Spleen (tissue), 11 donors: ENCODE results near the gene SLC25A43. TPM values are rescaled to one million over a fixed set of nuclear protein-coding genes. Genes with fewer than 3 reads are reported as not detected.
"Not testable (repeated sequence)": the region's sequence is repeated elsewhere in the genome, so short reads cannot be mapped to it uniquely, and the experiment has no call there.

Experiments
- DNase-seq: peaks from one replicate; pipeline ENCODE4 v3.0.0-alpha.2; 2020
- H3K27ac ChIP-seq, 8 donors: fragments of 200-600 bp; sonication (generic) in 7 of 8; 1 replicate in 4 of 8; 2 replicates in 4 of 8; pipeline versions ENCODE4 v1.5.0 to v1.8.0; 2016 to 2021; ENCODE audit warnings: inconsistent platforms in 4 of 8, mild to moderate bottlenecking in 4 of 8, moderate library complexity in 1 of 8
- H3K27me3 ChIP-seq, 7 donors: fragments of 200-600 bp; sonication (generic) in 6 of 7; replicated peaks in 1 of 7; 1 replicate in 4 of 7; 2 replicates in 3 of 7; pipeline versions ENCODE4 v1.5.0 to v1.8.0; 2016 to 2021; ENCODE audit warnings: inconsistent platforms in 3 of 7, mild to moderate bottlenecking in 1 of 7
- H3K36me3 ChIP-seq, 6 donors: fragments of 200-600 bp; sonication (generic) in 5 of 6; 1 replicate in 4 of 6; 2 replicates in 2 of 6; pipeline versions ENCODE4 v1.5.0 to v1.8.0; 2016 to 2021; ENCODE audit warnings: inconsistent platforms in 2 of 6
- H3K4me1 ChIP-seq, 6 donors: fragments of 200-600 bp; sonication (generic) in 5 of 6; 1 replicate in 3 of 6; 2 replicates in 3 of 6; pipeline versions ENCODE4 v1.5.0 to v1.8.0; 2016 to 2021; ENCODE audit warnings: inconsistent platforms in 3 of 6
- H3K4me3 ChIP-seq, 8 donors: fragments of 200-600 bp; sonication (generic) in 7 of 8; 1 replicate in 4 of 8; 2 replicates in 4 of 8; pipeline versions ENCODE4 v1.5.0 to v1.8.0; 2016 to 2021; ENCODE audit warnings: inconsistent platforms in 4 of 8, mild to moderate bottlenecking in 4 of 8, moderate library complexity in 2 of 8
- H3K9me3 ChIP-seq, 8 donors: fragments of 200-600 bp; sonication (generic) in 7 of 8; 1 replicate in 4 of 8; 2 replicates in 4 of 8; pipeline versions ENCODE4 v1.5.0 to v1.8.0; 2016 to 2021; ENCODE audit warnings: inconsistent platforms in 4 of 8
- POLR2A ChIP-seq, 3 donors: fragments of 450-650 bp; IDR thresholded peaks; one replicate each; pipeline ENCODE4 v1.5.1; 2017; ENCODE audit warnings: antibody characterized with exemption in 3 of 3, mild to moderate bottlenecking in 1 of 3
- POLR2AphosphoS5 ChIP-seq, 3 donors: sonication (generic); formaldehyde crosslinking; IDR thresholded peaks; one replicate each; pipeline ENCODE4 v1.5.1; 2017; ENCODE audit warnings: antibody characterized with exemption in 3 of 3
- WGBS, 5 donors: extraction: QIAGEN DNeasy Blood & Tissue Kit in 3 of 5; methylation state at CpG; one replicate each; pipeline versions ENCODE4 v1.1.5 to v1.1.7; 2013 to 2018; 5-methylcytosine and 5-hydroxymethylcytosine counted together
- intact Hi-C: fragments of 100-400 bp; cut with DNase I; formaldehyde crosslinking; loops from one replicate; pipeline ENCODE4 v1.15.0; 2023; ENCODE audit warnings: low total_unique reads
- polyA plus RNA-seq, 3 donors: library from polyadenylated mRNA; stranded (reverse); fragments of 200-250 nt; gene quantifications; one replicate each; pipeline ENCODE4 v1.2.1, GENCODE V29; 2013
- total RNA-seq, 7 donors: library from RNA; depleted of rRNA in 3 of 7; stranded (reverse); fragments of >200 nt in 3 of 7; fragmentation: NEBNext Ultra II Directional in 4 of 7; extraction: Animal tissue kit (Norgen Biotek cat#: 25700) in 4 of 7; gene quantifications; one replicate each; pipeline versions ENCODE4 v1.1.0 to v1.2.1, GENCODE V29; 2016 to 2021
- TF ChIP-seq, protein P1 (sequence below), 11 experiments: fragments of 200-600 bp in 7 of 11; fragments of 450-650 bp in 4 of 11; sonication (generic) in 4 of 11; IDR thresholded peaks in 8 of 11; conservative IDR thresholded peaks in 3 of 11; 1 replicate in 7 of 11; 2 replicates in 4 of 11; pipeline versions ENCODE4 v1.4.0 to v1.8.0; 2016 to 2021; ENCODE audit warnings: antibody characterized with exemption in 11 of 11, inconsistent platforms in 4 of 11, mild to moderate bottlenecking in 1 of 11
- donor health status: healthy with polysubstance abuse.
- donor health status: DM: no; HTN: no; CAD: no; lungs with moderate emphysema.
- donor health status: DM: no; HTN: no; CAD: no.
- donor health status: Bipolar disorder and iron deficiency.
- donor health status: healthy.
- donor health status: DM: no; HTN: no; CAD: no.
- donor health status: DM: yes; HTN: yes; CAD: no.

SLC25A43 gene
- total and polyA plus RNA-seq, 10 donors = 5.5 to 13.7 (median 9.5) TPM

GRCh38 chrX:119482481-119483480 is 83.6 kb downstream of the SLC25A43 start:
- intact Hi-C loops = no loop called here
- Histone ChIP-seq H3K27me3 (no peaks in the 10 kb centered on the region), H3K9me3 (no peaks in the 10 kb centered on the region), H3K4me3 (peak overlapping the region in 7 of 8 donors; percentile 8 to 67 (median 35)), H3K4me1 (peaks cover 0 to 15% (median 7%) of the 10 kb centered on the region in 6 donors), H3K27ac (peak overlapping the region in 7 of 8 donors; percentile 45 to 78 (median 70)), H3K36me3 (no peaks in the 10 kb centered on the region)
- 14 to 45% (median 39%) methylated on average over 20 to 48 of the region's 48 CpGs; no CpG with 5 or more reads in 1 of the 5 donors for WGBS, 5 donors
- TF ChIP-seq POLR2A (IDR thresholded peaks at IDR 0.05) (no peak), POLR2AphosphoS5 (IDR thresholded peaks at IDR 0.05) (peak in 2 of 3 donors; percentile 59 to 69)
- TF ChIP-seq, protein P1, sequence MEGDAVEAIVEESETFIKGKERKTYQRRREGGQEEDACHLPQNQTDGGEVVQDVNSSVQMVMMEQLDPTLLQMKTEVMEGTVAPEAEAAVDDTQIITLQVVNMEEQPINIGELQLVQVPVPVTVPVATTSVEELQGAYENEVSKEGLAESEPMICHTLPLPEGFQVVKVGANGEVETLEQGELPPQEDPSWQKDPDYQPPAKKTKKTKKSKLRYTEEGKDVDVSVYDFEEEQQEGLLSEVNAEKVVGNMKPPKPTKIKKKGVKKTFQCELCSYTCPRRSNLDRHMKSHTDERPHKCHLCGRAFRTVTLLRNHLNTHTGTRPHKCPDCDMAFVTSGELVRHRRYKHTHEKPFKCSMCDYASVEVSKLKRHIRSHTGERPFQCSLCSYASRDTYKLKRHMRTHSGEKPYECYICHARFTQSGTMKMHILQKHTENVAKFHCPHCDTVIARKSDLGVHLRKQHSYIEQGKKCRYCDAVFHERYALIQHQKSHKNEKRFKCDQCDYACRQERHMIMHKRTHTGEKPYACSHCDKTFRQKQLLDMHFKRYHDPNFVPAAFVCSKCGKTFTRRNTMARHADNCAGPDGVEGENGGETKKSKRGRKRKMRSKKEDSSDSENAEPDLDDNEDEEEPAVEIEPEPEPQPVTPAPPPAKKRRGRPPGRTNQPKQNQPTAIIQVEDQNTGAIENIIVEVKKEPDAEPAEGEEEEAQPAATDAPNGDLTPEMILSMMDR (IDR thresholded peaks at IDR 0.05 in 8 of 11, conservative IDR thresholded peaks at IDR 0.05 in 3 of 11) = peak; percentile 21 to 88 (median 76)
- peak; percentile 91 for DNase-seq

- Histone ChIP-seq H3K4me1 (peaks cover 0 to 17% (median 6%) of the 10 kb centered on the region in 6 donors), H3K36me3 (no peaks in the 10 kb centered on the region), H3K27me3 (no peaks in the 10 kb centered on the region), H3K27ac (no peak overlapping the region), H3K4me3 (no peak overlapping the region), H3K9me3 (no peaks in the 10 kb centered on the region)
- intact Hi-C loops = no loop called here
- DNase-seq = no peak
- 71 to 88% (median 74%) methylated on average over 11 of the region's 11 CpGs for WGBS, 5 donors
- TF ChIP-seq POLR2AphosphoS5 (IDR thresholded peaks at IDR 0.05) = no peak
Measured at GRCh38 chrX:119486745-119487144, 87.6 kb downstream of the SLC25A43 start.

DNA sequence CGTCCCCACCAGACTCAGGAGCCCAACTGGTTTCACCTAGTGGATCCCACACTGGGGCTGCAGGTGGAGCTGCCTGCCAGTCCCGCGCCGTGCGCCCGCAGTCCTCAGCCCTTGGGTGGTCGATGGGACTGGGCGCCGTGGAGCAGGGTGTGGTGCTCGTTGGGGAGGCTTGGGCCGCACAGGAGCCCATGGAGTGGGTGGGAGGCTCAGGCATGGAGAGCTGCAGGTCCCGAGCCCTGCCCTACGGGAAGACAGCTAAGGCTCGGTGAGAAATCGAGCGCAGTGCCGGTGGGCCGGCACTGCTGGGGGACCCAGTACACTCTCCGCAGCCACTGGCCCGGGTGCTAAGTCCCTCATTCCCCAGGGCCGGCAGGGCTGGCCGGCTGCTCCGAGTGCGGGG is 88.6 kb downstream of the SLC25A43 start:
- DNase-seq, H3K4me3 ChIP-seq, H3K36me3 ChIP-seq, H3K27ac ChIP-seq, H3K4me1 ChIP-seq, H3K9me3 ChIP-seq, intact Hi-C loops, H3K27me3 ChIP-seq: not testable (repeated sequence)
- 60 to 99% (median 93%) methylated on average over 2 to 24 of the region's 24 CpGs; no CpG with 5 or more reads in 1 of the 5 donors for WGBS, 5 donors

DNA sequence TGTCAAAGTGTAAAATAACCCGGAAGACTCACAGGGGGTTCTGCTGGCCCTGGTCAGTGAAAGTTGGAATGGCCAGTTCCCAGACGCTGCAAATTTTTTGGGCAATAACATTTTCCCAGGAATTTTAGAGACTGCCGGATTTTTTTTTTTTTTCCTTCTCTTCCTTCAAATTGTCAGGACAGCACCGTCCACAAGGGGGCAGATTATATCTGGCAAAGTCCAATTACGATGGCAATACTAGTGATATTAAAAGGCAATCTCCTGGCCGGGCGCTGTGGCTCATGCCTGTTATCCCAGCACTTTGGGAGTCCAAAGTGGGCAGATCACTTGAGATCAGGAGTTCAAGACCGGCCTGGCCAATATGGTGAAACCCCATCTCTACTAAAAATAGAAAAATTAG is 89.6 kb downstream of the SLC25A43 start:
- no peak for DNase-seq
- WGBS, 5 donors = 16 to 35% (median 19%) methylated on average over 8 of the region's 8 CpGs
- Histone ChIP-seq H3K4me1 (peaks cover 0 to 4% (median 0%) of the 10 kb centered on the region in 6 donors), H3K27ac (no peak overlapping the region), H3K36me3 (no peaks in the 10 kb centered on the region), H3K4me3 (no peak overlapping the region), H3K9me3 (no peaks in the 10 kb centered on the region), H3K27me3 (no peaks in the 10 kb centered on the region)
- TF ChIP-seq, protein P1 (IDR thresholded peaks at IDR 0.05 in 8 of 11, conservative IDR thresholded peaks at IDR 0.05 in 3 of 11) = peak in 10 of 11 experiments; percentile 35 to 64 (median 60)
- TF ChIP-seq POLR2AphosphoS5 (IDR thresholded peaks at IDR 0.05) = no peak
- TF ChIP-seq POLR2A (IDR thresholded peaks at IDR 0.05) = no peak
- intact Hi-C loops = no loop called here
